Bronchial epithelial cell (primary cell): ENCODE measurements around the gene TOMM5. TPM values are rescaled to one million over a fixed set of nuclear protein-coding genes. Genes with fewer than 3 reads are reported as not detected.

ENCODE experiments used
- DNase-seq: peaks from one replicate; pipeline ENCODE4 v3.0.0-alpha.2; 2010; ENCODE audit warnings: low read depth
- FAIRE-seq: peaks from 2 replicates; lab custom pipeline; 2011; peaks lifted over from hg19 to GRCh38; lab: Jason Lieb, UNC
- H3K27me3 ChIP-seq: 2 replicates; pipeline ENCODE4 v1.5.1; 2011; ENCODE audit warnings: low read length; ENCODE audit not compliant: control insufficient read depth, insufficient read depth
- H3K36me3 ChIP-seq: 2 replicates; pipeline ENCODE4 v1.5.1; 2011; ENCODE audit warnings: low read length; ENCODE audit not compliant: control insufficient read depth, insufficient read depth
- H3K4me3 ChIP-seq: 2 replicates; pipeline ENCODE4 v1.5.1; 2011; ENCODE audit warnings: mild to moderate bottlenecking, low read depth, low read length, control low read depth
- CTCF ChIP-seq: IDR thresholded peaks from 2 replicates; pipeline ENCODE4 v1.5.1; 2011; ENCODE audit warnings: mild to moderate bottlenecking, moderate library complexity, low read length, control low read depth, inconsistent platforms; ENCODE audit not compliant: insufficient read depth, severe bottlenecking
- total RNA-seq: library from RNA; depleted of rRNA; stranded (reverse); fragments of >200 nt; gene quantifications from 2 replicates; pipeline ENCODE4 v1.2.1, GENCODE V29; 2014

The TOMM5 gene
- total RNA-seq, 1 donor from 2014 or later: 126 TPM

- TF ChIP-seq CTCF: no peak
- FAIRE-seq: no peak
- Histone ChIP-seq H3K36me3 (no peaks in the 10 kb centered on the region), H3K4me3 (no peak overlapping the region), H3K27me3 (no peaks in the 10 kb centered on the region)
- DNase-seq: no peak
These were observed 32.4 kb downstream of the TOMM5 start for GRCh38 chr9:37559855-37560592.

- FAIRE-seq: no peak
These were observed 33.3 kb downstream of the TOMM5 start for GRCh38 chr9:37559125-37559524.

GRCh38 chr9:37555786-37556185, 36.6 kb downstream of the TOMM5 start:
- no peaks in the 10 kb centered on the region for H3K27me3 ChIP-seq
- H3K4me3 ChIP-seq: no peak overlapping the region
- TF ChIP-seq CTCF: no peak
- DNase-seq (no peak), FAIRE-seq (no peak)
- H3K36me3 ChIP-seq: no peaks in the 10 kb centered on the region

More at GRCh38 chr9:37559125-37559524, 33.3 kb downstream of the TOMM5 start:
- Histone ChIP-seq H3K4me3 (no peak overlapping the region), H3K36me3 (no peaks in the 10 kb centered on the region), H3K27me3 (no peaks in the 10 kb centered on the region)
- no peak for TF ChIP-seq CTCF
- no peak for DNase-seq

- DNase-seq: no peak
- TF ChIP-seq CTCF: no peak
- no peaks in the 10 kb centered on the region for H3K27me3 ChIP-seq
- H3K36me3 ChIP-seq: no peaks in the 10 kb centered on the region
- H3K4me3 ChIP-seq: no peak overlapping the region
- FAIRE-seq: no peak
These were observed 38.1 kb downstream of the TOMM5 start for GRCh38 chr9:37554318-37554717.

- Histone ChIP-seq H3K4me3 (no peak overlapping the region), H3K36me3 (no peaks in the 10 kb centered on the region), H3K27me3 (no peaks in the 10 kb centered on the region)
- no peak for TF ChIP-seq CTCF
- no peak for FAIRE-seq
- DNase-seq: no peak
These were observed 40.5 kb downstream of the TOMM5 start for GRCh38 chr9:37551888-37552287.

- no peak for FAIRE-seq
- no peaks in the 10 kb centered on the region for H3K36me3 ChIP-seq
- no peak overlapping the region for H3K4me3 ChIP-seq
These were observed 40.9 kb downstream of the TOMM5 start for GRCh38 chr9:37551468-37551867.

More at GRCh38 chr9:37551468-37551867, 40.9 kb downstream of the TOMM5 start:
- no peak for DNase-seq
- H3K27me3 ChIP-seq: no peaks in the 10 kb centered on the region
- no peak for TF ChIP-seq CTCF
